Trophoblast cell (in vitro differentiated cells and primary cell): Measurements from ENCODE around the gene VWA8.

Experiments
- DNase-seq, 2 donors: peaks; one replicate each; pipeline ENCODE4 v3.0.0-alpha.2; 2016
- H2AFZ ChIP-seq: 2 replicates; pipeline ENCODE4 v1.6.1; 2013; ENCODE audit warnings: low read length, moderate library complexity, mild to moderate bottlenecking; ENCODE audit not compliant: insufficient read depth, poor library complexity
- H2AK5ac ChIP-seq: 2 replicates; pipeline ENCODE4 v1.6.1; 2013; ENCODE audit warnings: mild to moderate bottlenecking, low read length
- H2BK120ac ChIP-seq: 2 replicates; pipeline ENCODE4 v1.6.1; 2013; ENCODE audit warnings: low read length, mild to moderate bottlenecking, moderate library complexity; ENCODE audit not compliant: insufficient read depth, poor library complexity
- H2BK12ac ChIP-seq: 2 replicates; pipeline ENCODE4 v1.6.1; 2013; ENCODE audit warnings: mild to moderate bottlenecking, low read length, moderate library complexity
- H2BK5ac ChIP-seq: 2 replicates; pipeline ENCODE4 v1.6.1; 2013; ENCODE audit warnings: low read length, low read depth, moderate library complexity, mild to moderate bottlenecking; ENCODE audit not compliant: poor library complexity
- H3K14ac ChIP-seq: 2 replicates; pipeline ENCODE4 v1.6.1; 2013; ENCODE audit warnings: mild to moderate bottlenecking, low read length
- H3K18ac ChIP-seq: 2 replicates; pipeline ENCODE4 v1.6.1; 2013; ENCODE audit warnings: mild to moderate bottlenecking, low read length
- H3K23ac ChIP-seq: 2 replicates; pipeline ENCODE4 v1.6.1; 2013; ENCODE audit warnings: low read length
- H3K27ac ChIP-seq: 2 replicates; pipeline ENCODE4 v1.5.1; 2013; ENCODE audit warnings: low read depth, mild to moderate bottlenecking, inconsistent platforms, low read length, moderate library complexity
- H3K27me3 ChIP-seq: 2 replicates; pipeline ENCODE4 v1.6.1; 2013; ENCODE audit warnings: inconsistent platforms, mild to moderate bottlenecking, low read length, moderate library complexity; ENCODE audit not compliant: insufficient read depth
- H3K36me3 ChIP-seq, 2 experiments: 1 replicate in 1 of 2; 2 replicates in 1 of 2; pipeline ENCODE4 v1.6.1; 2013; ENCODE audit warnings: low read length in 2 of 2, mild to moderate bottlenecking in 2 of 2, moderate library complexity in 1 of 2; ENCODE audit not compliant: insufficient read depth in 2 of 2, control insufficient read depth in 1 of 2
- H3K4ac ChIP-seq: 2 replicates; pipeline ENCODE4 v1.6.1; 2013; ENCODE audit warnings: low read depth, mild to moderate bottlenecking, low read length, moderate library complexity
- H3K4me1 ChIP-seq, 2 experiments: 1 replicate in 1 of 2; 2 replicates in 1 of 2; pipeline ENCODE4 v1.6.1; 2013; ENCODE audit warnings: low read length in 2 of 2, mild to moderate bottlenecking in 2 of 2, moderate library complexity in 1 of 2; ENCODE audit not compliant: insufficient read depth in 2 of 2, control insufficient read depth in 1 of 2
- H3K4me2 ChIP-seq: 2 replicates; pipeline ENCODE4 v1.6.1; 2013; ENCODE audit warnings: inconsistent platforms, mild to moderate bottlenecking, low read length, moderate library complexity
- H3K4me3 ChIP-seq: 2 replicates; pipeline ENCODE4 v1.5.1; 2013; ENCODE audit warnings: mild to moderate bottlenecking, low read depth, low read length, inconsistent platforms
- H3K79me1 ChIP-seq: one replicate; pipeline ENCODE4 v1.6.1; 2013; ENCODE audit warnings: low read length
- H3K79me2 ChIP-seq: 2 replicates; pipeline ENCODE4 v1.6.1; 2013; ENCODE audit warnings: low read length, mild to moderate bottlenecking; ENCODE audit not compliant: control insufficient read depth, insufficient read depth, poor library complexity
- H3K9ac ChIP-seq: 2 replicates; pipeline ENCODE4 v1.6.1; 2013; ENCODE audit warnings: mild to moderate bottlenecking, low read length
- H3K9me3 ChIP-seq: 2 replicates; pipeline ENCODE4 v1.6.1; 2013; ENCODE audit warnings: low read depth, mild to moderate bottlenecking, control low read depth, inconsistent platforms, low read length; ENCODE audit not compliant: insufficient read depth
- H4K12ac ChIP-seq: 2 replicates; pipeline ENCODE4 v1.6.1; 2013; ENCODE audit warnings: low read depth, mild to moderate bottlenecking, low read length, moderate library complexity
- H4K8ac ChIP-seq: 2 replicates; pipeline ENCODE4 v1.6.1; 2013; ENCODE audit warnings: low read depth, mild to moderate bottlenecking, low read length, moderate library complexity
- H4K91ac ChIP-seq: one replicate; pipeline ENCODE4 v1.6.1; 2013; ENCODE audit warnings: low read depth, mild to moderate bottlenecking, low read length, moderate library complexity
- WGBS: extraction: QIAGEN DNeasy Blood & Tissue Kit; methylation state at CpG from one replicate; pipeline ENCODE4 v1.1.7; 2013; ENCODE audit warnings: missing lambda C conversion rate; ENCODE audit not compliant: insufficient read length, insufficient coverage; ENCODE audit errors: extremely low coverage; 5-methylcytosine and 5-hydroxymethylcytosine counted together

Gene VWA8

GRCh38 chr13:42001580-42001979 lies 40.7 kb upstream of the VWA8 start:
- no peak overlapping the region for H3K23ac ChIP-seq
- no peak overlapping the region for H2AK5ac ChIP-seq
- H3K27ac ChIP-seq = no peak overlapping the region
- H3K4me1 ChIP-seq = no peaks in the 10 kb centered on the region
- no peak overlapping the region for H2AFZ ChIP-seq
- no peaks in the 10 kb centered on the region for H3K27me3 ChIP-seq
- no peak overlapping the region for H3K14ac ChIP-seq
- H4K12ac ChIP-seq = no peak overlapping the region
- no peak overlapping the region for H4K91ac ChIP-seq
- H3K4me3 ChIP-seq = no peak overlapping the region
- no peak overlapping the region for H3K9ac ChIP-seq
- H3K9me3 ChIP-seq = no peaks in the 10 kb centered on the region
- WGBS = no CpG with 5 or more reads among the region's 6 CpGs
- no peak overlapping the region for H4K8ac ChIP-seq
- H3K18ac ChIP-seq = no peak overlapping the region
- H2BK5ac ChIP-seq = no peak overlapping the region
- DNase-seq = peak; percentile 6 to 13
- H3K36me3 ChIP-seq = no peaks in the 10 kb centered on the region
- H2BK12ac ChIP-seq = no peak overlapping the region
- no peak overlapping the region for H3K4me2 ChIP-seq
- no peak overlapping the region for H2BK120ac ChIP-seq
- no peak overlapping the region for H3K4ac ChIP-seq
- H3K79me1 ChIP-seq = no peaks in the 10 kb centered on the region
- no peaks in the 10 kb centered on the region for H3K79me2 ChIP-seq

GRCh38 chr13:42000846-42001245 lies 39.9 kb upstream of the VWA8 start:
- H4K91ac ChIP-seq = no peak overlapping the region

DNA sequence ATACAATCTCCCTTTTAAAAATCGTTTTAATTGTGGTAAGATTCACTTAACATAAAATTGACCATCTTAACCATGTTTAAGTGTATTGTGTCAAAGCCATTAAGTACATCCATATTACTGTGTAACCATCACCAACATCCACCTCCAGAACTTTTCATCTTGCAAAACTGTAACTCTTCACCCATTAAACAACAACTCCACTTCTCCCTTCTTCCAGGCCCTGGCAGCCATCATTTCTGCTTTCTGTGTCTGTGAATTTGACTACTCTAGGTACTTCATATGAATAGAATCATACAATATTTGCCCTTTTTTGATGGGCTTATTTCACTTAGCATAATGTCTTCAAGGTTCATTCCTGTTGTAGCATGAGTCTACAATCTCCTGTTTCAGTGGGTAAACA lies 36.5 kb upstream of the VWA8 start:
- Histone ChIP-seq H3K4ac (no peak overlapping the region), H2BK5ac (no peak overlapping the region), H4K12ac (no peak overlapping the region), H3K36me3 (no peaks in the 10 kb centered on the region), H3K4me2 (no peak overlapping the region), H3K27ac (no peak overlapping the region), H3K79me1 (no peaks in the 10 kb centered on the region), H3K79me2 (no peaks in the 10 kb centered on the region), H2BK120ac (no peak overlapping the region), H4K91ac (no peak overlapping the region), H3K4me3 (no peak overlapping the region), H4K8ac (no peak overlapping the region), H3K27me3 (no peaks in the 10 kb centered on the region), H2BK12ac (no peak overlapping the region), H3K18ac (no peak overlapping the region), H3K9ac (no peak overlapping the region), H3K9me3 (no peaks in the 10 kb centered on the region), H3K14ac (no peak overlapping the region), H2AFZ (no peak overlapping the region), H2AK5ac (no peak overlapping the region), H3K23ac (no peak overlapping the region), H3K4me1 (no peaks in the 10 kb centered on the region)
- DNase-seq = no peak
- no CpG with 5 or more reads among the region's 1 CpG for WGBS

More at GRCh38 chr13:42000846-42001245, 39.9 kb upstream of the VWA8 start:
- Histone ChIP-seq H2BK5ac (no peak overlapping the region), H3K23ac (no peak overlapping the region), H3K4ac (no peak overlapping the region), H3K4me2 (no peak overlapping the region), H3K36me3 (no peaks in the 10 kb centered on the region), H3K14ac (no peak overlapping the region), H2AK5ac (no peak overlapping the region), H2BK12ac (no peak overlapping the region), H3K9ac (no peak overlapping the region), H3K27ac (no peak overlapping the region), H4K8ac (no peak overlapping the region), H4K12ac (no peak overlapping the region), H3K79me2 (no peaks in the 10 kb centered on the region), H3K9me3 (no peaks in the 10 kb centered on the region), H3K18ac (no peak overlapping the region), H2BK120ac (no peak overlapping the region), H3K4me1 (no peaks in the 10 kb centered on the region), H3K4me3 (no peak overlapping the region), H2AFZ (no peak overlapping the region), H3K27me3 (no peaks in the 10 kb centered on the region), H3K79me1 (no peaks in the 10 kb centered on the region)
- no peak for DNase-seq
- WGBS = no CpG with 5 or more reads among the region's 2 CpGs

GRCh38 chr13:41995946-41996345 lies 35.0 kb upstream of the VWA8 start:
- no peaks in the 10 kb centered on the region for H3K4me1 ChIP-seq
- no peak overlapping the region for H3K18ac ChIP-seq
- H3K14ac ChIP-seq = no peak overlapping the region
- WGBS = no CpG with 5 or more reads among the region's 5 CpGs
- H3K79me2 ChIP-seq = no peaks in the 10 kb centered on the region
- H2BK120ac ChIP-seq = no peak overlapping the region
- no peaks in the 10 kb centered on the region for H3K9me3 ChIP-seq
- H4K91ac ChIP-seq = no peak overlapping the region
- no peak for DNase-seq
- no peaks in the 10 kb centered on the region for H3K27me3 ChIP-seq
- no peak overlapping the region for H3K9ac ChIP-seq
- H3K79me1 ChIP-seq = no peaks in the 10 kb centered on the region
- H3K23ac ChIP-seq = no peak overlapping the region
- no peak overlapping the region for H3K27ac ChIP-seq
- H4K12ac ChIP-seq = no peak overlapping the region
- no peak overlapping the region for H3K4me3 ChIP-seq
- H3K36me3 ChIP-seq = no peaks in the 10 kb centered on the region
- no peak overlapping the region for H3K4me2 ChIP-seq
- H4K8ac ChIP-seq = no peak overlapping the region
- no peak overlapping the region for H2AFZ ChIP-seq
- H2BK12ac ChIP-seq = no peak overlapping the region
- H2AK5ac ChIP-seq = no peak overlapping the region
- H3K4ac ChIP-seq = no peak overlapping the region
- H2BK5ac ChIP-seq = no peak overlapping the region
